RWPE1 (cell line): ENCODE results near the gene ANKRD28.
A peak's percentile ranks its signal among the peaks of the same experiment; 100 is the strongest.

Experiments used
- CTCF ChIA-PET: fragments of 350-600 bp; sonication (Branson Sonifier 250); formaldehyde crosslinking; extraction: SDS; loops from one replicate; lab custom pipeline; 2021; lab: Yijun Ruan, JAX
- POLR2A ChIA-PET: fragments of 400-600 bp; formaldehyde crosslinking; extraction: SDS; loops from one replicate; lab custom pipeline; 2020; ENCODE audit warnings: antibody characterized with exemption; ENCODE audit not compliant: low non-redundant PET; lab: Yijun Ruan, JAX
- DNase-seq: peaks from one replicate; pipeline ENCODE4 v3.0.0; 2012; ENCODE audit warnings: low spot score
- H3K27ac ChIP-seq: fragments of 450-650 bp; 2 replicates; pipeline ENCODE4 v1.5.1; 2017
- TF ChIP-seq, protein P1 (sequence below): fragments of 450-650 bp; conservative IDR thresholded peaks from 2 replicates; pipeline ENCODE4 v1.5.1; 2017; ENCODE audit warnings: low read depth, mild to moderate bottlenecking

ANKRD28 gene

DNA sequence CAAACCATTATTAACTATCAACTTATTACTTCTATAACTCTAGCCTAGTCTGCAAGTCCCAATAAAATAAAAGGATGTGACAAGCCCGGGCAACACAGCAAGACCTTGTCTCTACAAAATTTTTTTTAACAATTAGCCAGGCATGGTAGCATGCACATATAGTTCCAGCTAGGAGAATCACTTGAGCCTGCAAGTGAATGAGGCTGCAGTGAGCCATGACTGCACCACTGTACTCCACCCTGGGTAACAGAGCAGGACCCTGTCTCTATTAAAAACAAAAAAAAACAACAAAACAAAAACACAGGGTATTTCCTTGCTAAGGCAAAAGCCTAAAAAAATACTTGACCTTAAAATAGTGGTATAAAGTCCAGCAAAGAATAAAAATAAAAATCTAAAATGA, 31.4 kb downstream of the ANKRD28 start:
- DNase-seq, result no peak
- ChIA-PET CTCF (no interaction called here), POLR2A (no interaction called here)
- no peak overlapping the region for H3K27ac ChIP-seq
- TF ChIP-seq, protein P1, sequence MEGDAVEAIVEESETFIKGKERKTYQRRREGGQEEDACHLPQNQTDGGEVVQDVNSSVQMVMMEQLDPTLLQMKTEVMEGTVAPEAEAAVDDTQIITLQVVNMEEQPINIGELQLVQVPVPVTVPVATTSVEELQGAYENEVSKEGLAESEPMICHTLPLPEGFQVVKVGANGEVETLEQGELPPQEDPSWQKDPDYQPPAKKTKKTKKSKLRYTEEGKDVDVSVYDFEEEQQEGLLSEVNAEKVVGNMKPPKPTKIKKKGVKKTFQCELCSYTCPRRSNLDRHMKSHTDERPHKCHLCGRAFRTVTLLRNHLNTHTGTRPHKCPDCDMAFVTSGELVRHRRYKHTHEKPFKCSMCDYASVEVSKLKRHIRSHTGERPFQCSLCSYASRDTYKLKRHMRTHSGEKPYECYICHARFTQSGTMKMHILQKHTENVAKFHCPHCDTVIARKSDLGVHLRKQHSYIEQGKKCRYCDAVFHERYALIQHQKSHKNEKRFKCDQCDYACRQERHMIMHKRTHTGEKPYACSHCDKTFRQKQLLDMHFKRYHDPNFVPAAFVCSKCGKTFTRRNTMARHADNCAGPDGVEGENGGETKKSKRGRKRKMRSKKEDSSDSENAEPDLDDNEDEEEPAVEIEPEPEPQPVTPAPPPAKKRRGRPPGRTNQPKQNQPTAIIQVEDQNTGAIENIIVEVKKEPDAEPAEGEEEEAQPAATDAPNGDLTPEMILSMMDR, result no peak

GRCh38 chr3:15758295-15758694, 39.5 kb downstream of the ANKRD28 start:
- no peak overlapping the region for H3K27ac ChIP-seq
- ChIA-PET POLR2A (no interaction called here), CTCF (no interaction called here)
- TF ChIP-seq, protein P1, result no peak
- no peak for DNase-seq

DNA sequence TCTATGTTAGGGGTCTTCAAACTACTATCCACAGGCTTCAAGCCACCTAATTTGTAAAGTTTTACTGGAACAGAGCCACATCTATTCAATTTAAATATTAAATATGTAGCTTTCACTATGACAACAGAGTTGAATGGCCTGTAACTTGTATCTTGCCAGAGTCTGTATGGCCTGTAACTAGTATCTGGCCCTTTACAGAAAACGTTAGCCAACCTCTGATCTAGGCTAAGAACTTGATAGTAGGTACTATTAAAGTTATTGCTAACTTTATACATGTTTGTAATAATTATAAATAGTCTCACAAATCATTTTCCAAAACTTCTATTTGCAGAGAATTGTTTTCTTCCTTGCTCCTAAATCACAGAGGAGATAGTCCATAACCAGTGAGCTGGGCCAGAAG, 40.0 kb downstream of the ANKRD28 start:
- no peak for DNase-seq
- POLR2A ChIA-PET, result no interaction called here
- no peak overlapping the region for H3K27ac ChIP-seq
- TF ChIP-seq, protein P1, result no peak
- CTCF ChIA-PET, result no interaction called here

GRCh38 chr3:15756505-15756904, 41.3 kb downstream of the ANKRD28 start:
- CTCF ChIA-PET, result interaction anchor here (0.6 to 0.7 kb wide), 2 partner anchors 13 to 52 kb away, joined by 4 to 5 read pairs; no protein-coding TSS in a partner anchor
- H3K27ac ChIP-seq, result no peak overlapping the region
- TF ChIP-seq, protein P1, result no peak
- POLR2A ChIA-PET, result no interaction called here
- no peak for DNase-seq

- POLR2A ChIA-PET, result no interaction called here
- CTCF ChIA-PET, result no interaction called here
- DNase-seq, result no peak
- no peak overlapping the region for H3K27ac ChIP-seq
- TF ChIP-seq, protein P1, result no peak
Observed at GRCh38 chr3:15755780-15756179, 42.0 kb downstream of the ANKRD28 start.

- ChIA-PET POLR2A (no interaction called here), CTCF (no interaction called here)
- H3K27ac ChIP-seq, result peak overlapping the region; percentile 25; the same call in 1 of the 2 replicates
- TF ChIP-seq, protein P1, result no peak
- no peak for DNase-seq
Observed at GRCh38 chr3:15755181-15755580, 42.6 kb downstream of the ANKRD28 start.
